Hepatocyte (in vitro differentiated cells): ENCODE data around the gene MAGED1.

Source experiments
- EZH2 ChIP-seq: fragments of 200-600 bp; sonication (generic); IDR thresholded peaks from 2 replicates; pipeline ENCODE4 v1.6.1; 2016; ENCODE audit warnings: antibody characterized with exemption, mild to moderate bottlenecking, borderline replicate concordance
- EZH2phosphoT487 ChIP-seq: fragments of 200-600 bp; sonication (generic); IDR thresholded peaks from one replicate; pipeline ENCODE4 v1.6.1; 2018; ENCODE audit warnings: antibody characterized with exemption, mild to moderate bottlenecking, low read depth, moderate library complexity; ENCODE audit not compliant: unreplicated experiment, severe bottlenecking
- TF ChIP-seq, protein P1 (sequence below): fragments of 200-600 bp; sonication (generic); IDR thresholded peaks from 2 replicates; pipeline ENCODE4 v1.5.1; 2016; ENCODE audit warnings: antibody characterized with exemption, mild to moderate bottlenecking; ENCODE audit not compliant: poor library complexity

DNA sequence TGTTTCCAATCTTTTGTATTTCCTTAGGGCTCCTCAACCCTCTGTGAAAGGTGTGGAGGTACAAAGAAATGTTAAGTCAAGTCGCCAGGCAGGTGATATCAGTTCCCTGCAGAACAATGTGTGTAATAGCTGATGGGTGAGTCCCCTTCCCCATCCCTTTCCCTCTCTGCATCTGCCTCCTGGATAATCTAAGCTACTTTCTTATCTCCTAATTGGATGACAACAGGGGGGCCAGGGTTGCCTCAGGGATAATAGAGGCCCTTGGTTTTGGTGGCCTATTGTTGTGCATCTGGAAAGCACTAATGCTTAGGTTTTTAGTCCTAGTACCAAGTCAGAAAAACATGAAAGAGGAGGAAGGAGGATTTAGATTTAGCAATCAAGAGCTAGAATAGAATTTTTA, 29.1 kb downstream of the MAGED1 start:
- TF ChIP-seq, protein P1, sequence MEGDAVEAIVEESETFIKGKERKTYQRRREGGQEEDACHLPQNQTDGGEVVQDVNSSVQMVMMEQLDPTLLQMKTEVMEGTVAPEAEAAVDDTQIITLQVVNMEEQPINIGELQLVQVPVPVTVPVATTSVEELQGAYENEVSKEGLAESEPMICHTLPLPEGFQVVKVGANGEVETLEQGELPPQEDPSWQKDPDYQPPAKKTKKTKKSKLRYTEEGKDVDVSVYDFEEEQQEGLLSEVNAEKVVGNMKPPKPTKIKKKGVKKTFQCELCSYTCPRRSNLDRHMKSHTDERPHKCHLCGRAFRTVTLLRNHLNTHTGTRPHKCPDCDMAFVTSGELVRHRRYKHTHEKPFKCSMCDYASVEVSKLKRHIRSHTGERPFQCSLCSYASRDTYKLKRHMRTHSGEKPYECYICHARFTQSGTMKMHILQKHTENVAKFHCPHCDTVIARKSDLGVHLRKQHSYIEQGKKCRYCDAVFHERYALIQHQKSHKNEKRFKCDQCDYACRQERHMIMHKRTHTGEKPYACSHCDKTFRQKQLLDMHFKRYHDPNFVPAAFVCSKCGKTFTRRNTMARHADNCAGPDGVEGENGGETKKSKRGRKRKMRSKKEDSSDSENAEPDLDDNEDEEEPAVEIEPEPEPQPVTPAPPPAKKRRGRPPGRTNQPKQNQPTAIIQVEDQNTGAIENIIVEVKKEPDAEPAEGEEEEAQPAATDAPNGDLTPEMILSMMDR: no peak
- TF ChIP-seq EZH2phosphoT487 (no peak), EZH2 (no peak)
